Esophagus muscularis mucosa (tissue), 3 donors: ENCODE results near the gene NTSR2.

ENCODE experiments used
- CTCF ChIP-seq, 3 experiments: fragments of 200-600 bp in 2 of 3; fragments of 450-650 bp in 1 of 3; sonication (generic) in 2 of 3; IDR thresholded peaks; one replicate each; pipeline ENCODE4 v1.5.1; 2017 to 2019; ENCODE audit warnings: antibody characterized with exemption in 3 of 3, mild to moderate bottlenecking in 2 of 3, moderate library complexity in 1 of 3
- POLR2AphosphoS5 ChIP-seq, 2 donors: sonication (generic); formaldehyde crosslinking; IDR thresholded peaks; one replicate each; pipeline ENCODE4 v1.6.1; 2017; ENCODE audit warnings: antibody characterized with exemption in 2 of 2

GRCh38 chr2:11701206-11701605 lies 31.2 kb upstream of the NTSR2 start:
- TF ChIP-seq CTCF (IDR thresholded peaks at IDR 0.05) (no peak), POLR2AphosphoS5 (IDR thresholded peaks at IDR 0.05) (no peak)
